Fibroblast of lung (primary cell): ENCODE data around the gene GRHL1. TPM values are rescaled to one million over a fixed set of nuclear protein-coding genes. Genes with fewer than 3 reads are reported as not detected.

Source experiments
- DNase-seq, 2 donors: peaks; one replicate each; pipeline versions ENCODE4 v3.0.0 to v3.0.0-alpha.2; 2010; ENCODE audit warnings: low read depth in 2 of 2
- H2AFZ ChIP-seq: 2 replicates; pipeline ENCODE4 v1.5.1; 2012; ENCODE audit warnings: low read length, control low read depth, inconsistent platforms
- H3K27ac ChIP-seq: 2 replicates; pipeline ENCODE4 v1.5.1; 2011; ENCODE audit warnings: low read length, control low read depth; ENCODE audit not compliant: insufficient read depth
- H3K27me3 ChIP-seq: 2 replicates; pipeline ENCODE4 v1.5.1; 2011; ENCODE audit warnings: mild to moderate bottlenecking, low read length; ENCODE audit not compliant: control insufficient read depth, insufficient read depth
- H3K36me3 ChIP-seq: 2 replicates; pipeline ENCODE4 v1.5.1; 2011; ENCODE audit warnings: low read length; ENCODE audit not compliant: control insufficient read depth, insufficient read depth
- H3K4me1 ChIP-seq: 2 replicates; pipeline ENCODE4 v1.5.1; 2011; ENCODE audit warnings: low read length; ENCODE audit not compliant: control insufficient read depth, insufficient read depth; ENCODE audit errors: extremely low read depth
- H3K4me2 ChIP-seq: 2 replicates; pipeline ENCODE4 v1.5.1; 2011; ENCODE audit warnings: low read length, control low read depth; ENCODE audit not compliant: insufficient read depth; ENCODE audit errors: extremely low read depth
- H3K4me3 ChIP-seq, 4 experiments: fragments of 200-600 bp in 1 of 4; sonication (generic) in 1 of 4; replicated peaks in 1 of 4; 2 replicates each; pipeline ENCODE4 v1.5.1; 2011 to 2016; ENCODE audit warnings: low read length in 4 of 4, low read depth in 3 of 4, mild to moderate bottlenecking in 3 of 4, control low read depth in 2 of 4, inconsistent platforms in 1 of 4, mixed read lengths in 1 of 4; ENCODE audit not compliant: insufficient read depth in 1 of 4; ENCODE audit errors: control extremely low read depth in 1 of 4
- H3K79me2 ChIP-seq: 2 replicates; pipeline ENCODE4 v1.5.1; 2012; ENCODE audit warnings: mild to moderate bottlenecking, low read length, inconsistent platforms; ENCODE audit not compliant: control insufficient read depth, insufficient read depth
- H3K9ac ChIP-seq: 2 replicates; pipeline ENCODE4 v1.5.1; 2011; ENCODE audit warnings: mild to moderate bottlenecking, low read length, control low read depth; ENCODE audit not compliant: insufficient read depth
- H3K9me3 ChIP-seq: 2 replicates; pipeline ENCODE4 v1.5.1; 2012; ENCODE audit warnings: low read depth, low read length; ENCODE audit not compliant: control insufficient read depth, insufficient read depth
- H4K20me1 ChIP-seq: 2 replicates; pipeline ENCODE4 v1.5.1; 2011; ENCODE audit warnings: low read length; ENCODE audit not compliant: control insufficient read depth, insufficient read depth; ENCODE audit errors: extremely low read depth
- EZH2 ChIP-seq: IDR thresholded peaks from 2 replicates; pipeline ENCODE4 v1.5.1; 2012; ENCODE audit warnings: low read length, control low read depth, mild to moderate bottlenecking; ENCODE audit errors: missing control alignments
- polyA plus RNA-seq, 2 donors: library from polyadenylated mRNA; depleted of rRNA in 1 of 2; stranded (reverse) in 1 of 2; unstranded in 1 of 2; fragments of >200 nt; gene quantifications; 2 replicates each; pipeline ENCODE4 v1.2.1, GENCODE V29; 2011 to 2012; ENCODE audit warnings: missing spikeins in 1 of 2
- total RNA-seq: library from RNA; depleted of rRNA; stranded (reverse); fragments of >200 nt; gene quantifications from 2 replicates; pipeline ENCODE4 v1.2.1, GENCODE V29; 2014
- TF ChIP-seq, protein P1 (sequence below), 2 donors: IDR thresholded peaks in 1 of 2; conservative IDR thresholded peaks in 1 of 2; 1 replicate in 1 of 2; 2 replicates in 1 of 2; pipeline ENCODE4 v1.5.1; 2011 to 2012; ENCODE audit warnings: low read length in 2 of 2, control low read depth in 1 of 2, inconsistent platforms in 1 of 2, low read depth in 1 of 2, mild to moderate bottlenecking in 1 of 2

Gene GRHL1
- total and polyA plus RNA-seq, 2 donors (not counting 1 experiment from before 2014, with no cell fraction given): 0.65 to 0.99 TPM

- Histone ChIP-seq H3K4me2 (no peak overlapping the region), H3K4me3 (no peak overlapping the region), H3K9ac (no peak overlapping the region), H3K9me3 (no peaks in the 10 kb centered on the region), H3K27me3 (no peaks in the 10 kb centered on the region), H4K20me1 (no peaks in the 10 kb centered on the region), H3K27ac (no peak overlapping the region), H3K79me2 (no peaks in the 10 kb centered on the region), H3K4me1 (no peaks in the 10 kb centered on the region), H2AFZ (no peak overlapping the region), H3K36me3 (no peaks in the 10 kb centered on the region)
- TF ChIP-seq, protein P1, sequence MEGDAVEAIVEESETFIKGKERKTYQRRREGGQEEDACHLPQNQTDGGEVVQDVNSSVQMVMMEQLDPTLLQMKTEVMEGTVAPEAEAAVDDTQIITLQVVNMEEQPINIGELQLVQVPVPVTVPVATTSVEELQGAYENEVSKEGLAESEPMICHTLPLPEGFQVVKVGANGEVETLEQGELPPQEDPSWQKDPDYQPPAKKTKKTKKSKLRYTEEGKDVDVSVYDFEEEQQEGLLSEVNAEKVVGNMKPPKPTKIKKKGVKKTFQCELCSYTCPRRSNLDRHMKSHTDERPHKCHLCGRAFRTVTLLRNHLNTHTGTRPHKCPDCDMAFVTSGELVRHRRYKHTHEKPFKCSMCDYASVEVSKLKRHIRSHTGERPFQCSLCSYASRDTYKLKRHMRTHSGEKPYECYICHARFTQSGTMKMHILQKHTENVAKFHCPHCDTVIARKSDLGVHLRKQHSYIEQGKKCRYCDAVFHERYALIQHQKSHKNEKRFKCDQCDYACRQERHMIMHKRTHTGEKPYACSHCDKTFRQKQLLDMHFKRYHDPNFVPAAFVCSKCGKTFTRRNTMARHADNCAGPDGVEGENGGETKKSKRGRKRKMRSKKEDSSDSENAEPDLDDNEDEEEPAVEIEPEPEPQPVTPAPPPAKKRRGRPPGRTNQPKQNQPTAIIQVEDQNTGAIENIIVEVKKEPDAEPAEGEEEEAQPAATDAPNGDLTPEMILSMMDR (conservative IDR thresholded peaks at IDR 0.05 in 1 of 2, IDR thresholded peaks at IDR 0.05 in 1 of 2; ENCODE audit: low read depth in 1 of 2, low read length in 2 of 2): no peak
- no peak for TF ChIP-seq EZH2
- DNase-seq: no peak
Measured at GRCh38 chr2:9990736-9991135, 39.2 kb downstream of the GRHL1 start.

DNA sequence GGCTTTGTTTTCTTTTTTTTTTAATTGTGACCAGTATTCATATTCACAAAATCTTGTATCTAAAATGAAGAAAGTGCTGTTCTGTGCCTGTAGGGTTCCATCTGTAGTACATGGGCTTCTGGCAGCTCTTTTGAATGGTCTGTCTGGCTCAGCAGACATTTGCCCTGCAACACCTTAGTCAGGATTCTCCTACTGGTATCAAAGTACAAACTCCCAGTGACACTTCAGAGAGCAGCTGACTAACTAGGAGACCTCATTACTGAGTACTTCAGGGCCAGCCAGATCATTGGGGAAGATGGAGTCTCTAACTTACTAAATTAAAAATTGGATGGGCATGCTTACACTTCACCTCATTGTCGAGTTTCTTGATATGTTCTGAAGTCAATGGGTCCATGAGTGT is 39.7 kb downstream of the GRHL1 start:
- no peak for DNase-seq
- TF ChIP-seq, protein P1 (conservative IDR thresholded peaks at IDR 0.05 in 1 of 2, IDR thresholded peaks at IDR 0.05 in 1 of 2; ENCODE audit: low read depth in 1 of 2, low read length in 2 of 2): no peak
- TF ChIP-seq EZH2: no peak
- no peak overlapping the region for H3K27ac ChIP-seq

DNA sequence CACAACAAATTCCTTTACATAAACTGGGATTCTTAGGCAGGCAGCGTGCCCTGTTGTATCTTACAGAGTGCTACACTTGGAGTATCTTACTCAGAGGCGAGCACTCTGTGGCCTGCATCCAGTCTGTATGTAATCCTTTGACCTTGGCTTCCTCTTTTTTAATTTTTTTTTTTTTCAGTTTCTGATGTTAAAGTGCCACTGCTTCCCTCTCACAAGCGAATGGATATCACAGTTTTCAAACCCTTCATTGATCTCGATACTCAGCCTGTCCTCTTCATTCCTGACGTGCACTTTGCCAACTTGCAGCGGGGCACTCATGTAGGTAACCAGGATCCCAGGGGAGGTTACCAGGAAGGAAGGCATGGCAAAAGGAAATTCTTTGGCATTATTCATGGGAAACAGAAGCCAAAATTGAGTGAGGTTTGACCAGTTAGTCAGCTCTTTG is 40.4 kb downstream of the GRHL1 start:
- H2AFZ ChIP-seq: no peak overlapping the region
- DNase-seq: peak in 1 of 2 donors; percentile 38
- no peaks in the 10 kb centered on the region for H3K36me3 ChIP-seq
- H3K9me3 ChIP-seq: no peaks in the 10 kb centered on the region
- TF ChIP-seq EZH2: no peak
- TF ChIP-seq, protein P1 (conservative IDR thresholded peaks at IDR 0.05 in 1 of 2, IDR thresholded peaks at IDR 0.05 in 1 of 2; ENCODE audit: low read depth in 1 of 2, low read length in 2 of 2): no peak
- no peaks in the 10 kb centered on the region for H4K20me1 ChIP-seq
- H3K27me3 ChIP-seq: no peaks in the 10 kb centered on the region
- H3K4me1 ChIP-seq: no peaks in the 10 kb centered on the region
- no peak overlapping the region for H3K4me3 ChIP-seq
- no peak overlapping the region for H3K27ac ChIP-seq
- H3K9ac ChIP-seq: no peak overlapping the region
- no peaks in the 10 kb centered on the region for H3K79me2 ChIP-seq
- H3K4me2 ChIP-seq: no peak overlapping the region

More for the DNA sequence above, 39.7 kb downstream of the GRHL1 start:
- Histone ChIP-seq H3K27me3 (no peaks in the 10 kb centered on the region), H3K4me3 (no peak overlapping the region), H3K4me2 (no peak overlapping the region), H3K36me3 (no peaks in the 10 kb centered on the region), H4K20me1 (no peaks in the 10 kb centered on the region), H2AFZ (no peak overlapping the region), H3K79me2 (no peaks in the 10 kb centered on the region), H3K9me3 (no peaks in the 10 kb centered on the region), H3K9ac (no peak overlapping the region), H3K4me1 (no peaks in the 10 kb centered on the region)
